Hepatocyte (in vitro differentiated cells): Measurements from ENCODE around the gene TMEM25. TPM values are rescaled to one million over a fixed set of nuclear protein-coding genes. Genes with fewer than 3 reads are reported as not detected.

Experiments
- DNase-seq: peaks from one replicate; pipeline ENCODE4 v3.0.0-alpha.2; 2016; ENCODE audit warnings: low spot score
- H2AFZ ChIP-seq: fragments of 200-600 bp; sonication (generic); 2 replicates; pipeline ENCODE4 v1.6.0; 2016; ENCODE audit warnings: antibody characterized with exemption, mild to moderate bottlenecking
- H3K27ac ChIP-seq: fragments of 200-600 bp; sonication (generic); 2 replicates; pipeline ENCODE4 v1.5.1; 2016; ENCODE audit warnings: mild to moderate bottlenecking
- H3K27me3 ChIP-seq: fragments of 200-600 bp; sonication (generic); 2 replicates; pipeline ENCODE4 v1.6.1; 2016
- H3K36me3 ChIP-seq: fragments of 200-600 bp; sonication (generic); replicated peaks from 2 replicates; pipeline ENCODE4 v1.5.1; 2016; ENCODE audit warnings: low read depth; ENCODE audit not compliant: insufficient read depth
- H3K4me1 ChIP-seq: fragments of 200-600 bp; sonication (generic); 2 replicates; pipeline ENCODE4 v1.5.1; 2016; ENCODE audit warnings: mild to moderate bottlenecking, moderate library complexity; ENCODE audit not compliant: insufficient read depth
- H3K4me2 ChIP-seq: fragments of 200-600 bp; sonication (generic); 2 replicates; pipeline ENCODE4 v1.6.0; 2016
- H3K4me3 ChIP-seq: fragments of 200-600 bp; sonication (generic); 2 replicates; pipeline ENCODE4 v1.5.1; 2016; ENCODE audit warnings: mild to moderate bottlenecking
- H3K79me2 ChIP-seq: fragments of 200-600 bp; sonication (generic); 2 replicates; pipeline ENCODE4 v1.6.0; 2017; ENCODE audit warnings: mild to moderate bottlenecking
- H3K9me2 ChIP-seq: fragments of 200-600 bp; sonication (generic); replicated peaks from 2 replicates; pipeline ENCODE4 v1.6.0; 2017; ENCODE audit warnings: mild to moderate bottlenecking; ENCODE audit not compliant: insufficient read depth
- H3K9me3 ChIP-seq: fragments of 200-600 bp; sonication (generic); 2 replicates; pipeline ENCODE4 v1.5.1; 2016; ENCODE audit warnings: low read depth, mild to moderate bottlenecking
- H4K20me1 ChIP-seq: fragments of 200-600 bp; sonication (generic); 2 replicates; pipeline ENCODE4 v1.6.0; 2016; ENCODE audit warnings: mild to moderate bottlenecking; ENCODE audit not compliant: insufficient read depth, poor library complexity, severe bottlenecking
- EZH2 ChIP-seq: fragments of 200-600 bp; sonication (generic); IDR thresholded peaks from 2 replicates; pipeline ENCODE4 v1.6.1; 2016; ENCODE audit warnings: antibody characterized with exemption, mild to moderate bottlenecking, borderline replicate concordance
- EZH2phosphoT487 ChIP-seq: fragments of 200-600 bp; sonication (generic); IDR thresholded peaks from one replicate; pipeline ENCODE4 v1.6.1; 2018; ENCODE audit warnings: antibody characterized with exemption, mild to moderate bottlenecking, low read depth, moderate library complexity; ENCODE audit not compliant: unreplicated experiment, severe bottlenecking
- WGBS: methylation state at CpG from one replicate; pipeline ENCODE4 v1.1.6; 2016; ENCODE audit warnings: low lambda C conversion rate; ENCODE audit errors: missing lambda C conversion rate; 5-methylcytosine and 5-hydroxymethylcytosine counted together
- polyA plus RNA-seq: library from polyadenylated mRNA; unstranded; fragments of >200 nt; fragmentation: Nextera tagmentation; extraction: Ambion mirVana; gene quantifications from 2 replicates; pipeline ENCODE4 v1.2.1, GENCODE V29; 2016
- total RNA-seq: library from RNA; depleted of rRNA; stranded (reverse); fragments of >200 nt; gene quantifications from 2 replicates; pipeline ENCODE4 v1.2.3, GENCODE V29; 2014
- TF ChIP-seq, protein P1 (sequence below): fragments of 200-600 bp; sonication (generic); IDR thresholded peaks from 2 replicates; pipeline ENCODE4 v1.5.1; 2016; ENCODE audit warnings: antibody characterized with exemption, mild to moderate bottlenecking; ENCODE audit not compliant: poor library complexity

The TMEM25 gene
- total and polyA plus RNA-seq, 2 experiments from 2014 or later = 32.3 to 42.9 TPM

DNA sequence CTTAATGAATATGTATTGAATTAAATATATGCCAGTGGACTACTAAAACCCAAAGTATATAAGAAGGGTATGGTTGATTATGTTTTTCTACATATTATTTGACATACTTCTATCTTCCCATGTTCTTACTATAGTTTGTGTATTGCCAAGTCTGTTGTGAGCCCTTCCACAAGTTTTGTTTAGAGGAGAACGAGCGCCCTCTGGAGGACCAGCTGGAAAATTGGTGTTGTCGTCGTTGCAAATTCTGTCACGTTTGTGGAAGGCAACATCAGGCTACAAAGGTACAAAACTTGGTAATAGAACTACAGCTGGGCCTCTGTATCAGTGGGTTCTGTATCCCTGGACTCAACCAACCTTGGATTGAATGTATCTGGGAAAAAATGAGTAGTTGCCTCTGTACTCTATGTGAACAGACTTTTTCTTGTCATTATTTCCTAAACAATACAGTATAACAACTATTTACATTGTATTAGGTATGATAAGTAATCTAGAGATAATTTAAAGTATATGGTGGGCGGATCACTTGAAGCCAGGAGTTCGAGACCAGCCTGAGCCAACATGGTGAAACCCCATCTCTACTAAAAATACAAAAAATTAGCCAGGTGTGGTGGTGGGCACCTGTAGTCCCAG, 42.4 kb upstream of the TMEM25 start:
- Histone ChIP-seq H3K9me2 (no peaks in the 10 kb centered on the region), H3K79me2 (no peaks in the 10 kb centered on the region), H2AFZ (no peak overlapping the region), H3K9me3 (no peaks in the 10 kb centered on the region), H3K4me3 (no peak overlapping the region), H3K27me3 (no peaks in the 10 kb centered on the region), H3K4me1 (no peaks in the 10 kb centered on the region), H3K4me2 (no peak overlapping the region), H3K36me3 (no peaks in the 10 kb centered on the region), H3K27ac (no peak overlapping the region), H4K20me1 (no peaks in the 10 kb centered on the region)
- 29% methylated on average over 7 of the region's 7 CpGs for WGBS
- TF ChIP-seq, protein P1, sequence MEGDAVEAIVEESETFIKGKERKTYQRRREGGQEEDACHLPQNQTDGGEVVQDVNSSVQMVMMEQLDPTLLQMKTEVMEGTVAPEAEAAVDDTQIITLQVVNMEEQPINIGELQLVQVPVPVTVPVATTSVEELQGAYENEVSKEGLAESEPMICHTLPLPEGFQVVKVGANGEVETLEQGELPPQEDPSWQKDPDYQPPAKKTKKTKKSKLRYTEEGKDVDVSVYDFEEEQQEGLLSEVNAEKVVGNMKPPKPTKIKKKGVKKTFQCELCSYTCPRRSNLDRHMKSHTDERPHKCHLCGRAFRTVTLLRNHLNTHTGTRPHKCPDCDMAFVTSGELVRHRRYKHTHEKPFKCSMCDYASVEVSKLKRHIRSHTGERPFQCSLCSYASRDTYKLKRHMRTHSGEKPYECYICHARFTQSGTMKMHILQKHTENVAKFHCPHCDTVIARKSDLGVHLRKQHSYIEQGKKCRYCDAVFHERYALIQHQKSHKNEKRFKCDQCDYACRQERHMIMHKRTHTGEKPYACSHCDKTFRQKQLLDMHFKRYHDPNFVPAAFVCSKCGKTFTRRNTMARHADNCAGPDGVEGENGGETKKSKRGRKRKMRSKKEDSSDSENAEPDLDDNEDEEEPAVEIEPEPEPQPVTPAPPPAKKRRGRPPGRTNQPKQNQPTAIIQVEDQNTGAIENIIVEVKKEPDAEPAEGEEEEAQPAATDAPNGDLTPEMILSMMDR = peak; percentile 88
- TF ChIP-seq EZH2 = no peak
- TF ChIP-seq EZH2phosphoT487 = no peak
- DNase-seq = peak; percentile 83

DNA sequence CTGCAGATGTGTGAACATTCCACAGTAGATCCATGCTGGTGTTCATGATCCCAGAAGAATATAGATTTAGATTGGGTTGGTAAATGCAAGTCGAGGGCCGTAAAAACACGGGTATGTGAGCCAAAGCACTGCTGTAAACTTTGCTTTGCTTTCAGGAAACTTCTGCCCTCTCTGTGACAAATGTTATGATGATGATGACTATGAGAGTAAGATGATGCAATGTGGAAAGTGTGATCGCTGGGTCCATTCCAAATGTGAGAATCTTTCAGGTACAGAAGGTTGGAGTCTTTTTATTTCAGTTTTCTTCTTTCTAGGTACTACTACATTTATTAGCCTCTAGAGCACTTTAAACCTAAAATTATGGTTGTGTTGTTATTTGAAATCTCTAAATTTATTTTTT, 40.0 kb upstream of the TMEM25 start:
- H3K79me2 ChIP-seq = no peaks in the 10 kb centered on the region
- no peak overlapping the region for H3K4me3 ChIP-seq
- H3K36me3 ChIP-seq = peaks cover 6% of the 10 kb centered on the region

DNA sequence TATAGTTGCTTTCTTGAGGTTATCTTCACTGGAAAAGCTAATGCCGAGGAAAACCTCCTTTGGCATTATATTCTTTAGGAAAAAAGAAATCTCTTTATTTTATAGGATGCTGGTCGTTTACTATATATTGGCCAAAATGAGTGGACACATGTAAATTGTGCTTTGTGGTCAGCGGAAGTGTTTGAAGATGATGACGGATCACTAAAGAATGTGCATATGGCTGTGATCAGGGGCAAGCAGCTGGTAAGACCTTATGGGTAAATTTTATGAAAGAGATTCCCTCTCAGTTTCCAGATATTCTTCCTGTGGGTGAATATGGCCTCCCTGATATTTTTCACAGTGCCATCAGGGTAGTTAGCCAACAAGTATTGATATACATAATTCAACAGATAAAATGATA, 33.2 kb upstream of the TMEM25 start:
- no peaks in the 10 kb centered on the region for H3K9me3 ChIP-seq
- H4K20me1 ChIP-seq = no peaks in the 10 kb centered on the region
- H3K79me2 ChIP-seq = no peaks in the 10 kb centered on the region
- no peak overlapping the region for H3K27ac ChIP-seq
- TF ChIP-seq EZH2 (no peak), EZH2phosphoT487 (no peak)
- TF ChIP-seq, protein P1 = no peak
- H2AFZ ChIP-seq = no peak overlapping the region
- H3K9me2 ChIP-seq = no peaks in the 10 kb centered on the region
- H3K4me2 ChIP-seq = no peak overlapping the region
- WGBS = 83% methylated on average over 4 of the region's 4 CpGs
- no peaks in the 10 kb centered on the region for H3K4me1 ChIP-seq
- H3K27me3 ChIP-seq = no peaks in the 10 kb centered on the region
- H3K36me3 ChIP-seq = peaks cover 6% of the 10 kb centered on the region
- no peak for DNase-seq
- no peak overlapping the region for H3K4me3 ChIP-seq

More for the DNA sequence above, 40.0 kb upstream of the TMEM25 start:
- TF ChIP-seq EZH2phosphoT487 = no peak
- Histone ChIP-seq H3K9me3 (no peaks in the 10 kb centered on the region), H2AFZ (no peak overlapping the region), H3K4me2 (no peak overlapping the region), H3K27me3 (no peaks in the 10 kb centered on the region), H3K9me2 (no peaks in the 10 kb centered on the region), H3K27ac (no peak overlapping the region), H4K20me1 (no peaks in the 10 kb centered on the region), H3K4me1 (no peaks in the 10 kb centered on the region)
- no peak for DNase-seq
- WGBS = 94% methylated on average over 4 of the region's 4 CpGs

DNA sequence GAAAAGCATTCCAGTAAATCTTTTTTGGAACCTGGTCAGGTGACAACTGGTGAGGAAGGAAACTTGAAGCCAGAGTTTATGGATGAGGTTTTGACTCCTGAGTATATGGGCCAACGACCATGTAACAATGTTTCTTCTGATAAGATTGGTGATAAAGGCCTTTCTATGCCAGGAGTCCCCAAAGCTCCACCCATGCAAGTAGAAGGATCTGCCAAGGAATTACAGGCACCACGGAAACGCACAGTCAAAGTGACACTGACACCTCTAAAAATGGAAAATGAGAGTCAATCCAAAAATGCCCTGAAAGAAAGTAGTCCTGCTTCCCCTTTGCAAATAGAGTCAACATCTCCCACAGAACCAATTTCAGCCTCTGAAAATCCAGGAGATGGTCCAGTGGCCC, 27.8 kb upstream of the TMEM25 start:
- TF ChIP-seq EZH2phosphoT487 = no peak
- no peak for TF ChIP-seq EZH2
- TF ChIP-seq, protein P1 = no peak
- 92% methylated on average over 3 of the region's 3 CpGs for WGBS

More for the DNA sequence above, 27.8 kb upstream of the TMEM25 start:
- no peak for DNase-seq
- Histone ChIP-seq H3K79me2 (no peaks in the 10 kb centered on the region), H3K36me3 (no peaks in the 10 kb centered on the region), H3K4me2 (no peak overlapping the region), H3K9me2 (no peaks in the 10 kb centered on the region), H3K4me1 (no peaks in the 10 kb centered on the region), H4K20me1 (no peaks in the 10 kb centered on the region), H2AFZ (no peak overlapping the region), H3K9me3 (no peaks in the 10 kb centered on the region), H3K27ac (no peak overlapping the region), H3K27me3 (no peaks in the 10 kb centered on the region), H3K4me3 (no peak overlapping the region)
